NCI-H69 (cell line): ENCODE measurements around the gene ITPR3.
A peak's percentile ranks its signal among the peaks of the same experiment; 100 is the strongest.

Experiments
- DNase-seq: peaks from one replicate; lab custom pipeline; 2025; lab: John Stamatoyannopoulos, UW

Gene ITPR3

GRCh38 chr6:33620856-33621710 lies at the start of gene ITPR3:
ITPR3 (plus strand) TSS chr6:33621322; CDS start chr6:33621603, 281 bp downstream.
- peak; percentile 94 for DNase-seq

GRCh38 chr6:33571637-33572316 lies 49.3 kb upstream of the ITPR3 start:
- peak; percentile 58 for DNase-seq

GRCh38 chr6:33575211-33575610 lies 45.9 kb upstream of the ITPR3 start:
- DNase-seq, result no peak

GRCh38 chr6:33576668-33577067 lies 44.5 kb upstream of the ITPR3 start:
- no peak for DNase-seq

- DNase-seq, result no peak
Measured at GRCh38 chr6:33577106-33577535, 44.0 kb upstream of the ITPR3 start.

DNA sequence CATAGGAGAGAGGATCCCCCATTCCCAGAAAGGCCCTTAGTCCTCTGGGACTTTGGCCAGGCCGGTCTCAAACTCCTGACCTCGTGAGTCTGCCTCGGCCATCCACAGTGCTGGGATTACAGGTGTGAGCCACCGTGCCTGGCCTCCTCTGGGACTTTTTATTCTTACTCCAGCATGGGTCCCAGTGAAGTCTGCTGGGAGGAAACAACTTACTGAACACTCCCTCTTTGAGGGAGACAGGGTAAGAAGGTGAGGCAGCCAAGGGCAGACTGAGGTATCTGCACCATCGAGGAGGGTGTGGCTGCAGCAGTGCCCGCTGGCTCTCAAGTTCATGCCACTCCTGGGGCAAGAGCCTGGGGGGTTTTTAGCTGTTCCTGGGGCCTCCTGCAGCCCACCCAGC lies 43.4 kb upstream of the ITPR3 start:
- DNase-seq, result no peak

GRCh38 chr6:33578164-33578563 lies 43.0 kb upstream of the ITPR3 start:
- DNase-seq, result no peak

GRCh38 chr6:33578588-33579011 lies 42.5 kb upstream of the ITPR3 start:
- DNase-seq, result no peak

DNA sequence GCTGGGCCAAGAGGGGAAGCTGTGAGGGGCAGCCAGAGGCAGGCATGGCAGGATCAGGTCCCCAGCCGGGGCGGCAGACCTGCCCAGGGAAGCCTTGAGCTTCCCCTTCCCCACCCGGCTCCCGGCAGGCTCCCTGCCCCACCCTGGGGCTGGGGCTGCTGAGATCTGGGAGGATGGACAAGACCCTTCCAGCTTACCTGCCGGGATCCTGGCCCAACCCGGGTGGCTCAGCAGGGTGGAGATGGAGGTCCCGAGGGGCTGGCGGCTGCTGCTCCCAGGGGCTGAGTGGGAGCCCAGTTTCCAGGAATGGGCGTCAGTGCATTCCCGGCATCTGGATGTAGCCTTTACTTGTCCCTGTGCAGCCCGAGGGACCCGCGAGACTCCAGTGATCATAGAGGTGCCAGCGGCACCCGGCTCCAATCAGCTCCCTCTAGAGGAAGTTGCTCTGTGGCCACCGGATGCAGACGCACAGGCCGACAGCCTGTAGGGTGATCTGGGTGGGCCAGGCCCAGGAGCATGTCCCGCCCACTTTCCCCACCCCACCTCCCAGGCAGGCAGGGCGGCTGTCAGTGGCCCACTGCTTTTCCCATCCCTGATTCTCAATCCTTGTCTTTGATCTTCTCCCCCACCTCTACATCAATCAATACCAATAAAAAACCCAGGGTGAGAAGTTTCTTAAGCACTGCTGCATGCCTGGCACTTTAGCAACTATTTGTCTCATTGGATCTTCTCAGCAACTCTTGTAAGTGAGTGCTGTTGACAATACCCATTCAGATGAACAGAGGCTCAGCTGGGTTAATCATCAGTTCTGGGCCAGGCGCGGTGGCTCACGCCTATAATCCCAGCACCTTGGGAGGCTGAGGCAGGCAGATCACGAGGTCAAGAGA lies 41.1 kb upstream of the ITPR3 start, which contains the start of gene BAK1:
Gene BAK1, minus strand, starts transcription at position 449 of the 887 bp plus-strand sequence. CDS start 2,672 bp downstream, outside the sequence.
- peak; percentile 96 for DNase-seq

- no peak for DNase-seq
Measured at GRCh38 chr6:33581186-33581585, 39.9 kb upstream of the ITPR3 start.

GRCh38 chr6:33583591-33584155 lies 37.4 kb upstream of the ITPR3 start:
- peak; percentile 67 for DNase-seq

- no peak for DNase-seq
Measured at GRCh38 chr6:33584700-33585402, 36.3 kb upstream of the ITPR3 start.

DNA sequence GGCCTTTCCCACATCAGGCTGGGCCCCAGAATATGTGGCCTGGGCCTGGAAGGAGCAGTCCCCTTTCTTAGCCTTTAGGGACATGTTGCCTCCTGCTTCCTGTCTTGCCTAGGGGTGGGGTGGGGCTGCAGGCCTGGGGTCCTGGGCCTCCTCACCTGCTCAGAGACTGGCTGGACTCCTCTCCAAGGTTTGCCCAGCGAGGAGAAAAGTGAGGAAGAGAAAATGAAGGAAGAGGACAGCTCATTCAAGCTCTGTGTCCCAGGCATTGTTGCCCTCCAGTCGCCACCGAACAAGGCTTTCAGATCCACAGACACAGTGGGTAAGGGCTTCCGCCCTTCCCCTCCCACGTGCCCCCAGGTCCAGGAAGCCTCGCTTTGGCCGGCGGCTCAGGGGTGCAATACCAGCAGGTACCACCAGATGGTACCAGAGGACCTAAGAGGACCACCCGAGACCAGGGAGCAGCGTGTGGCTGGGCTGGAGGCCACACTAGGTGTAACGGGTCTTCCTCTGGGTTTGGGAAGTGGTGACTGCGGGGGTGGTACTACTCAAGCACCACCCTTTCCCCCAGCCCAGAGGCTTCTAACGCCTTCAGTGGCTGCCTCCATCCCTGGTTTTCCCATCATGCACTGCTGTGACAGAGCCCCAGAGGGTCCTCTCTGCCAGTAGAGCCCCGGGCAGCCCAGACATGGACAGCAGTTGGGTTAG lies 35.6 kb upstream of the ITPR3 start:
- peak; percentile 83 for DNase-seq

- no peak for DNase-seq
Measured at GRCh38 chr6:33586108-33586640, 34.9 kb upstream of the ITPR3 start.

DNA sequence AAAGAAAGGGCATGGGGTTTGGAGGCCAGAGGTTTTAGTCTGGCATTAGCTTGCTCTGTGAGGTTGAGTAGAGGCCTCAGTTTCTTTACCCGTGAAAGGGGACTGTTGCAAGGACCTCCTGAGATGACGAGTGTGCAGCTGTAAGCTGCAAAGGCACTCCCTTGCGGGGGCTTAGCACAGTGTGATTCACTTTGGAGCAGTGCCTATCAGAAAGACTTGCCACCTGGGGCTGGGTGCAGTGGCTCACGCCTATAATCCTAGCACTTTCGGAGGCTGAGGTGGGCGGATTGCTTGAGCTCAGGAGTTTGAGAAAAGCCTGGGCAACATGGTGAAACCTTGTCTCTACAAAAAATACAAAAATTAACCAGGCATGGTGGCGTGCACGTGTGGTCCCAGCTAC lies 33.6 kb upstream of the ITPR3 start:
- DNase-seq, result no peak

DNA sequence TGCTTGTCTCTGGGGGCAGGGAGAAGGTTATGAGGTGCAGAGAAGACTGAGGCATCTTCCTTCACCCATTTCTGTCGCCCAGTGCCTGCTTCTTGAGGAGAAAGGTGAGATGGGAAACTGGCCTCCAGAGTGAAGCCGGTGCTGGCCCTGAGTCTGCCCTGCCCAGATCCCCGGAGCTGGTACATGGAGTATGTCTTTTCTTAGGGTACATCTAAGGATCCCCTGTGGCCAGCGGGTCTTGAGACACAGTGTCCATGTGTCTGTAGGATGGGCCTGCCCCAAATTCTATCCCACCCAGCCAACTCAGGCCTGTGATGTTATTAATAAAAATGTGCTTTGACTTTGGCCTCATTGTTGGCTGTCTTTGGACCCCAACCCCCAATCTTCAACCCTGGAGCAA lies 32.2 kb upstream of the ITPR3 start:
- no peak for DNase-seq

DNA sequence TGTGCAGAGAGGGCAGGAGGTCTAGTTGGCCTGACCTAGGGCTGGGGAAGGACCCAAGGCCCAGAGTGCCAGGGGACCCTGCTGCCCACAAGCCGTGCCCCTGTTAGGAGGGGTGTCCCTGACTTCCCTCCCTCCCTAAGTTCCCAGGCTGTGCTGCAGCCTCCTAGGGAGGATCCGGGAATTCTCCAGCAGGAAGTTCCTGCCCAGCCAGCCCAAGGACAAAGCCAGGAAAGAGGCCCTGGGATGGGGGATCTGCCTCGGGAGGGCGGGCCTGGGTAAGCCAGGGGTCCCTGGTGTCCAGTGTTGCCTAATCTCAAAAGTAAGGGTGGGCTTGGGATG lies 31.8 kb upstream of the ITPR3 start:
- DNase-seq, result no peak

- peak; percentile 74 for DNase-seq
Measured at GRCh38 chr6:33589731-33590530, 31.2 kb upstream of the ITPR3 start.

GRCh38 chr6:33590531-33591198 lies 30.5 kb upstream of the ITPR3 start:
- DNase-seq, result no peak
